Stimulated activated CD8-positive, alpha-beta memory T cell treated with anti-CD3 and anti-CD28 coated beads, Interleukin-15, amount 100 ng/mL, for 1 hour (primary cell): Measurements from ENCODE around the gene CD3E.
"Not testable (repeated sequence)": the region's sequence is repeated elsewhere in the genome, so short reads cannot be mapped to it uniquely, and the experiment has no call there.

Experiments
- DNase-seq: peaks from one replicate; pipeline ENCODE4 v3.0.0-alpha.2; 2020; ENCODE audit warnings: low read depth

Gene CD3E

DNA sequence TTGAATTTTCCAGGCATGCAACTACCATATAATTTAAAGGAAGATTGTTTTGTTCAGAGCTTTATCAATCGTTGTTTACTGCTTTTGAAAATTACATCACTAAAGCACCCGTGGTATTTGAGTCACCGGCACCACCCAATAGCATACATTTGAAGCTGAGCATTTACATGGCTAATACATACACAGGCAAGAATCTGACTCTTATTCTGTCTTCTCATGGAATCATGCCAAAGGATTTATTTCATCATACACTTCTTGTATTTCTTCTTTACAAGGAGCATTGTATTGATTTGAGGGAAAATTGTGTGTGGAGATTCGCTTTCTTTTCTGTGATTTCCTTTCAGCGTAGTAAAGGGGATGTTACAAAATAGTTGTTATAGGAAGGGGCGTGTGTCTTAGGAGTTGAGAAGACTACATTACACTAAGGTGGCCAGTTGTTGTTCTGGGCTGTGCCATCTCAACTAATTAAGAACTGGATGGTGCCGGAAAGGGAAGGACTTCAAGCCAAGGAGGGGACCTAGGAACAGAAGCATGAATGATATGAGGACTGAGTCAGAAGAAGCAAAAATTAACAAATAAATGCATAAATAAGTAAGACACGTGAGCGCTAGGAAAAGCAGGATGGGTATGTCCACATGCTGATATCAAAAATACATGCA, 12.9 kb upstream of the CD3E start:
- DNase-seq: no peak

DNA sequence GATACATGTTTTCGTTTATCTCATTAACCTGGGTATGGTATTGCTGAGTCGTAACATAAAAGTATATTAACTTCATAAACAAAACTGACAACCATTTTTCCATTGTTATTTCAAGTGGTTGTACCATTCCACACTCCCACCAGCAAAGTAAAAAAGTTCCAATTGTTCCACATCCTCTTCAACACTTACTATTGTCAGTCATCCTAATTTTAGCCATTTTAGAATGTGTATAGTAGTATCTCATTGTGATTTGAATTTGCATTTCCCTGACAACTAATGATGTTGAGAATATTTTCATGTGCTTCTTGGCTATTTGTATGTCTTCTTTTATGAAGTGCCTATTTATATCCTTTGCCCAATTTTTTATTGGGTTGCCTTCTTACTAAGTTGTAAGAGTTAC, 10.5 kb upstream of the CD3E start:
- DNase-seq: no peak

GRCh38 chr11:118295199-118295598, 9.3 kb upstream of the CD3E start:
- no peak for DNase-seq

DNA sequence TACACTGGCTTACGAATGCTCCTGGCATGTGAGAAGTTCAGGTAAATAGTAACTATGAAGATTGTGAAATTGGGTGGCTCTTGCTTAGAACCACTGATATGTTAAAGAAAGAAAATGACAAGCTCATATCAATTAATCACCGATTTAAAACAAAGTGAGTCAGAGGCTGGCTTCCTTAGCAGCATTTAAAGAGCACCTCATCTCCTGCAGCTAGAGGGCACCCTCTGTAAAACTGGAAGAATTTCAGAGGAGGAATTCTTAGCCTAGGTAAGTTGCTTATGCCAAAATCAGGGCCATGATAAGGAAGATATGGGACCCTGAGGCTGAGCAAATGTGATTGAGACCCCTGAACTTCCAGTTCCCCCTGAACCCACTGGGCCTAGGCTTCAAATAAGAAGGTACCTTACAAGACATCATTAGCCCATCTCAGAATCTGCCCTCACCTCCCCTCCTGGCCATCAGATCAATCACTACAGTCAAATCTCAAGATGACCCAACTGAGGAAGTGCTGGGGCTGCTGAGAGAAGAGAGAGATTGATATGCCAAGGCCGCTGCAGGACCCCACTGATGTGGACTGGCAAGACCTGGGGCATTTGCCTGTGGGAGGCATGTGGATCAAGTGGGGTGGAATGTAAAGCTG, 8.6 kb upstream of the CD3E start:
- no peak for DNase-seq

GRCh38 chr11:118301600-118302195, 2.8 kb upstream of the CD3E start:
- no peak for DNase-seq

GRCh38 chr11:118304227-118304567, 333 bp upstream of the CD3E start:
- DNase-seq: no peak

DNA sequence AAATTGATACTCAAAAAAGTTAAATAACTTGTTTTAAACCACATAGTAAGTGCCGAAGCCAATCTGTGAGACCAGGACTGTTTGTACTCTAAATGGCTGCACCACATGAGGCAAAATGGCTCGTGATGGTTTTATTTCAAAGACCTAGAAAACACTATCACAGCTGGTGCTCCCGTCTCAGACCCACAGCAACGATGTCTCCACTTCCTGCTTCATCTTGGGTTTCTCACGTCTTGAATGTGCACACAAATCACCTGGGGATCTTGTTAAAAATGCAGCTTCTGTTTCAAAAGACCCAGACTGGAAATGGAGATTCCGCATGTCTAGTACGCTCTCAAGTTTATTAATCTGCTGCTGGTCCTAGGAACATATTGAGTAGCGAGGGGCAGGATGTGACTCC, 1.2 kb downstream of the CD3E start:
- no peak for DNase-seq

GRCh38 chr11:118306556-118306955, 2.0 kb downstream of the CD3E start:
- no peak for DNase-seq

- not testable (repeated sequence) for DNase-seq
Observed at GRCh38 chr11:118308995-118309528, 4.5 kb downstream of the CD3E start.

DNA sequence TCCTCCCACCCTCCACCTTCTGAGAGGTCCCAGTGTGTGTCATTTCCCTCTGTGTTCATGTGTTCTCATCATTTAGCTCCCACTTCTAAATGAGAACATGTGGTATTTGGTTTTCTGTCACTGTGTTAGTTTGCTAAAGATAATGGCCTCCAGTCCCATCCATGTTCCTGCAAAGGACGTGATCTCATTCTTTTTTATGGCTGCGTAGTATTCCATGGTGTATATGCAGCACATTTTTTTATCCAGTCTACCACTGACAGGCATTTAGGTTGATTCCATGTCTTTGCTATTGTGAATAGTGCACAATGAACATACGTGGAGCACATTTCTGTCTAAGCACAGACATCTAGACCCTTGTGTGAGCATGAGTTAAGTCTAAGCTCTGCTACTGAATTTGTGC, 5.7 kb downstream of the CD3E start:
- DNase-seq: no peak

GRCh38 chr11:118310781-118311485, 6.4 kb downstream of the CD3E start:
- DNase-seq: no peak

DNA sequence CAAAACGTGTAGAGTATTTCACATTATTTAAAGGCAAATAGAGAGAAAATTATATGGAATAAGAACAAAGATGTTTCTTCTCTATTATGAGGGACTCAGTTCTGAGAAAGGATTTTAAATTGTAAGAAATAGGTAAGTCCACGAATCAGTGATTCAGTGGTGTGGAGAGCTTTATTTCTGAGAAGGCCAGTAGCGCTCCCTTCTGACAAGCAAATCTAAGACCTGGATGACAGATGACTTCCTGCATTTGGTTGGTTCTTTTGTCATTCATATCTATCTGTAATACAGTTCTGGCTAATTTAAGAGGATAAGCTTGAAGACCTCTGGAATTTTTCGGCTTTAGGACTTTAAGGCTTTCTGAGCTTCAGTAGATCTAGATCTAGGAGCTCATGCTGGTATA, 7.0 kb downstream of the CD3E start:
- DNase-seq: no peak

GRCh38 chr11:118312328-118312727, 7.8 kb downstream of the CD3E start:
- DNase-seq: no peak

DNA sequence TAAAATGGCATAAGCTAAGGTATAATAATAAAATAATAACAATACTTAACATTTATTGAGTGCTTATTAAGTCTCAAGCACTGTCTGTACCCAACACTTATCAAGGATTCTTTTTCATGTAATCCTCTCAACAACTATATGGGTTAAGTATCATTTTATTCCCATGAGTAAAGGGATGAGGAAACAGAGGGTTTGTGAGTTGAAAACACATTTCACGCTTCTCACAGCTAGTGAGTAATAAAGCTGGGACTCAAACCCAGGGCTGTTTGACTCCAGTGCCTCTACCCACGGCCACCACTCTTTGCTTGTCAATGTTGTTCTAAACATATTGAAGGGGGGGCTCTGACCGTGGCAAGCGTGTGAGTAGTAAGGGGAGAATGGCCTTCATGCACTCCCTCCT, 8.7 kb downstream of the CD3E start:
- DNase-seq: no peak

GRCh38 chr11:118314988-118315411, 10.5 kb downstream of the CD3E start:
- no peak for DNase-seq

GRCh38 chr11:118318124-118318523, 13.6 kb downstream of the CD3E start:
- no peak for DNase-seq

GRCh38 chr11:118318581-118319336, 14.2 kb downstream of the CD3E start:
- DNase-seq: no peak

- no peak for DNase-seq
Observed at GRCh38 chr11:118319337-118319707, 14.8 kb downstream of the CD3E start.

- DNase-seq: no peak
Observed at GRCh38 chr11:118320515-118320914, 16.0 kb downstream of the CD3E start.

- DNase-seq: no peak
Observed at GRCh38 chr11:118321386-118322082, 17.0 kb downstream of the CD3E start.

- DNase-seq: no peak
Observed at GRCh38 chr11:118322721-118323120, 18.2 kb downstream of the CD3E start.

DNA sequence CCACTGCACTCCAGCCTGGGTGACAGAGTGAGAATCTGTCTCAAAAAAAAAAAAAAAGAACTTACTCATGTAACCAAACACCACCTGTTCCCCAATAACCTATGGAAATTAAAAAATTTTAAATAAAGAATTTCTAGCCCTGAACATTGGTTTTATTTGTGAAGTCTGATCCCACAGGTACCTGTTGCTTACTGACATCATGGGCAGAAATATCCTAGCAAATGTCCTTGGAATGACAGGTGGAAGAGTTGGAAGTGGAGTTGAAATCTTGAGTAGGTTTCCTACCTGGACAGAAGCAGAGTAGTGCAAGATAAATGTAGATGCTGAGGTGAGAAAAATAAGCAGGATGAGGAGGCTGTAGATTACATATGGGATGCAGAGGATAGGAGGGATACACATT, 20.8 kb downstream of the CD3E start:
- DNase-seq: no peak
